MM.1S (cell line): ENCODE measurements around the gene LLPH.

ENCODE experiments used
- DNase-seq: peaks from one replicate; pipeline ENCODE4 v3.0.0-alpha.2; 2015
- H2AFZ ChIP-seq: fragments of 300-600 bp; sonication (generic); 2 replicates; pipeline ENCODE4 v1.6.0; 2016; ENCODE audit warnings: antibody characterized with exemption, low read length
- H3F3A ChIP-seq: fragments of 300-600 bp; sonication (generic); 2 replicates; pipeline ENCODE4 v1.6.1; 2016; ENCODE audit warnings: mild to moderate bottlenecking, antibody characterized with exemption, low read length, moderate library complexity, mixed read lengths; ENCODE audit not compliant: insufficient read depth
- H3K27ac ChIP-seq: fragments of 300-600 bp; sonication (generic); 2 replicates; pipeline ENCODE4 v1.5.1; 2016; ENCODE audit warnings: mild to moderate bottlenecking, low read length
- H3K27me3 ChIP-seq: fragments of 300-600 bp; sonication (generic); replicated peaks from 2 replicates; pipeline ENCODE4 v1.6.0; 2016; ENCODE audit warnings: low read length; ENCODE audit not compliant: insufficient read depth
- H3K36me3 ChIP-seq: fragments of 300-600 bp; sonication (generic); replicated peaks from 2 replicates; pipeline ENCODE4 v1.6.1; 2016; ENCODE audit warnings: mild to moderate bottlenecking, low read length, mixed read lengths; ENCODE audit not compliant: insufficient read depth
- H3K4me1 ChIP-seq: fragments of 300-600 bp; sonication (generic); 2 replicates; pipeline ENCODE4 v1.6.1; 2016; ENCODE audit warnings: low read length, mixed read lengths
- H3K4me2 ChIP-seq: fragments of 300-600 bp; sonication (generic); 2 replicates; pipeline ENCODE4 v1.6.0; 2016; ENCODE audit warnings: low read depth, low read length
- H3K4me3 ChIP-seq: fragments of 300-600 bp; sonication (generic); 2 replicates; pipeline ENCODE4 v1.5.1; 2016; ENCODE audit warnings: low read length, mixed read lengths
- H3K79me2 ChIP-seq: fragments of 300-600 bp; sonication (generic); 2 replicates; pipeline ENCODE4 v1.6.1; 2016; ENCODE audit warnings: mixed run types, low read length, mixed read lengths
- H3K9ac ChIP-seq: fragments of 300-600 bp; sonication (generic); 2 replicates; pipeline ENCODE4 v1.6.1; 2016; ENCODE audit warnings: low read length, mixed read lengths
- H3K9me2 ChIP-seq: fragments of 300-600 bp; sonication (generic); replicated peaks from 2 replicates; pipeline ENCODE4 v1.6.1; 2016; ENCODE audit warnings: mild to moderate bottlenecking, low read length, mixed read lengths; ENCODE audit not compliant: insufficient read depth
- H3K9me3 ChIP-seq: fragments of 300-600 bp; sonication (generic); replicated peaks from 2 replicates; pipeline ENCODE4 v1.6.1; 2016; ENCODE audit warnings: mild to moderate bottlenecking, low read length, mixed read lengths; ENCODE audit not compliant: insufficient read depth
- H4K20me1 ChIP-seq: fragments of 300-600 bp; sonication (generic); 2 replicates; pipeline ENCODE4 v1.6.1; 2016; ENCODE audit warnings: mild to moderate bottlenecking, low read length, moderate library complexity, mixed read lengths; ENCODE audit not compliant: insufficient read depth
- EZH2 ChIP-seq: fragments of 300-600 bp; sonication (generic); optimal IDR thresholded peaks from 2 replicates; pipeline ENCODE3; 2017; ENCODE audit warnings: low read depth, mild to moderate bottlenecking, antibody characterized with exemption, low read length, mixed read lengths
- EZH2phosphoT487 ChIP-seq: fragments of 300-600 bp; sonication (generic); IDR thresholded peaks from 2 replicates; pipeline ENCODE4 v1.6.1; 2018; ENCODE audit warnings: antibody characterized with exemption, low read length
- TF ChIP-seq, protein P1 (sequence below): fragments of 300-600 bp; sonication (generic); IDR thresholded peaks from 2 replicates; pipeline ENCODE4 v1.5.1; 2016; ENCODE audit warnings: antibody characterized with exemption, low read length, mixed read lengths

Gene LLPH

GRCh38 chr12:66119229-66119869 is 11.2 kb downstream of the LLPH start:
- Histone ChIP-seq H3K79me2 (0 out of 2 replicates have a peak, but pooled peaks cover 2% of the 10 kb centered on the region), H2AFZ (no peak overlapping the region), H3K4me2 (no peak overlapping the region), H3F3A (no peaks in the 10 kb centered on the region), H3K27me3 (no peaks in the 10 kb centered on the region), H3K9ac (no peak overlapping the region), H3K27ac (no peak overlapping the region), H3K4me1 (no peaks in the 10 kb centered on the region), H3K4me3 (no peak overlapping the region), H3K9me3 (no peaks in the 10 kb centered on the region), H4K20me1 (no peaks in the 10 kb centered on the region), H3K9me2 (no peaks in the 10 kb centered on the region), H3K36me3 (peaks cover 5% of the 10 kb centered on the region; the same call in 1 of the 2 replicates)
- TF ChIP-seq, protein P1, sequence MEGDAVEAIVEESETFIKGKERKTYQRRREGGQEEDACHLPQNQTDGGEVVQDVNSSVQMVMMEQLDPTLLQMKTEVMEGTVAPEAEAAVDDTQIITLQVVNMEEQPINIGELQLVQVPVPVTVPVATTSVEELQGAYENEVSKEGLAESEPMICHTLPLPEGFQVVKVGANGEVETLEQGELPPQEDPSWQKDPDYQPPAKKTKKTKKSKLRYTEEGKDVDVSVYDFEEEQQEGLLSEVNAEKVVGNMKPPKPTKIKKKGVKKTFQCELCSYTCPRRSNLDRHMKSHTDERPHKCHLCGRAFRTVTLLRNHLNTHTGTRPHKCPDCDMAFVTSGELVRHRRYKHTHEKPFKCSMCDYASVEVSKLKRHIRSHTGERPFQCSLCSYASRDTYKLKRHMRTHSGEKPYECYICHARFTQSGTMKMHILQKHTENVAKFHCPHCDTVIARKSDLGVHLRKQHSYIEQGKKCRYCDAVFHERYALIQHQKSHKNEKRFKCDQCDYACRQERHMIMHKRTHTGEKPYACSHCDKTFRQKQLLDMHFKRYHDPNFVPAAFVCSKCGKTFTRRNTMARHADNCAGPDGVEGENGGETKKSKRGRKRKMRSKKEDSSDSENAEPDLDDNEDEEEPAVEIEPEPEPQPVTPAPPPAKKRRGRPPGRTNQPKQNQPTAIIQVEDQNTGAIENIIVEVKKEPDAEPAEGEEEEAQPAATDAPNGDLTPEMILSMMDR = no peak
- DNase-seq = no peak

- Histone ChIP-seq H2AFZ (no peak overlapping the region), H3K27me3 (no peaks in the 10 kb centered on the region), H3F3A (no peaks in the 10 kb centered on the region), H3K79me2 (no peaks in the 10 kb centered on the region), H4K20me1 (no peaks in the 10 kb centered on the region), H3K4me3 (no peak overlapping the region), H3K9me2 (no peaks in the 10 kb centered on the region), H3K36me3 (peaks cover 4% of the 10 kb centered on the region; the same call in 1 of the 2 replicates), H3K27ac (no peak overlapping the region), H3K9ac (no peak overlapping the region), H3K4me2 (no peak overlapping the region), H3K9me3 (no peaks in the 10 kb centered on the region), H3K4me1 (no peaks in the 10 kb centered on the region)
- TF ChIP-seq EZH2phosphoT487 = no peak
- no peak for TF ChIP-seq EZH2
- TF ChIP-seq, protein P1 = no peak
- DNase-seq = no peak
Observed at GRCh38 chr12:66118240-66118891, 12.2 kb downstream of the LLPH start.

GRCh38 chr12:66117242-66117641 is 13.3 kb downstream of the LLPH start:
- H3K36me3 ChIP-seq = 0 out of 2 replicates have a peak, but pooled peaks cover 4% of the 10 kb centered on the region
- no peak overlapping the region for H3K4me3 ChIP-seq
- H3K4me1 ChIP-seq = no peaks in the 10 kb centered on the region
- no peak for TF ChIP-seq EZH2phosphoT487
- TF ChIP-seq, protein P1 = no peak
- no peak for TF ChIP-seq EZH2
- H3K79me2 ChIP-seq = no peaks in the 10 kb centered on the region
- H2AFZ ChIP-seq = no peak overlapping the region
- no peaks in the 10 kb centered on the region for H3K27me3 ChIP-seq
- no peaks in the 10 kb centered on the region for H3F3A ChIP-seq
- H3K4me2 ChIP-seq = no peak overlapping the region
- no peaks in the 10 kb centered on the region for H3K9me3 ChIP-seq
- H4K20me1 ChIP-seq = no peaks in the 10 kb centered on the region
- H3K27ac ChIP-seq = no peak overlapping the region
- no peak overlapping the region for H3K9ac ChIP-seq
- no peak for DNase-seq
- H3K9me2 ChIP-seq = no peaks in the 10 kb centered on the region
